HG02943 (cell line): Measurements from ENCODE around the gene GBP3.
"Not testable (repeated sequence)": the region's sequence is repeated elsewhere in the genome, so short reads cannot be mapped to it uniquely, and the experiment has no call there.

Experiments
- ATAC-seq: cut with Tn5 transposase; IDR thresholded peaks from one replicate; pipeline ENCODE4 v1.9.1; 2021; ENCODE audit warnings: mild to moderate bottlenecking, low read depth, moderate library complexity; ENCODE audit not compliant: unreplicated experiment

The GBP3 gene

DNA sequence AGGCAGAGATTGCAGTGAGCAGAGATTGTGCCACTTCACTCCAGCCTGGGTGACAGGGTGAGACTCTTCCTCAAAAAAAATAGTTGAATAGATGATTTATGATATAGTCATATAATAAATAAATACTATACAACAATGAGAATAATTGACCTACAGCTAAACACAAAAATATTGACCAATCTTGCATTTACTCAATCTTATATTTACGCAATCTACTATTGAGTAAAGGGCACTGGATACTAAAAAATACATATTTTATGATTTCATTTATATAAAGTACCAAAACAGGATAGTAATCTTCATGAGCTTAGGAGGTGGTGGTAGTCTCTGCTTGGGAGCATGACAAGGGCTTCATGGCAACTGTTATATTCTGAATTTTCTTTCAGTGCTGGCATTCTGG, 19.1 kb upstream of the GBP3 start:
- ATAC-seq, result no peak

DNA sequence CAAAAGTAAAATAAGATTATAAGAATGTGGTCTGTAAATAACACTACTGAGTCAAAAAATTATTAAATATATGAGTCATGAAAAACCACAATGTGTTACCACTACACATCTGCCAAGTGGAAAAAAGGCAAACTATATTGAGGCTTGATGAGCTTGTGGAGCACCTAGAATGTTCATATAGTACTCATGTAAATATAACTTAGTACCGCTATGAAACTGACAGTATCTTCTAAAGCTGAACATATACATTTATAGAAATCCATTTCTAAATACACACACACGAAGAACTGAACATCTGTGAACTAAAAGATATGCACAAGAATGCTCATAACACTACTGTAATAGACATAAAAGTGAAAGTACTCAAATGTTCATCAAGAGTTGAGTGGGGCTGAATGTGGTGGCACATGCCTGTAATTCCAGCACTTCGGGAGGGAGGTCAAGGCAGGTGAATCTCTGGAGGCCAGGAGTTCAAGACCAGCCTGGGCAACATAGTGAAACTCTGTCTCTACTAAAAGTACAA, 18.5 kb upstream of the GBP3 start:
- ATAC-seq, result peak; percentile 87

DNA sequence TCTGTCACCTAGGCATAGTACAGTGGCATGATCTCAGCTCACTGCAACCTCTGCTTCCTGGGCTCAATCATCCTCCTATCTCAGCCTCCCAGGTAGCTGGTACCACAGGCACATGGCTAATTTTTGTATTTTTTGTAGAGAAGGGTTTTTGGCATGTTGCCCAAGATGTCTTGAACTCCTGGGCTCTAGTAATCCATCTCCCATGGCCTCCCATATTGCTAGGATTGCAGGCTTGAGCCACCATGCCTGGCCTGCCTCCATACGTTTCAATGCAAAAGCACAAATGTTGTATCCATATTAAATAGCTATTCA, 17.6 kb upstream of the GBP3 start:
- no peak for ATAC-seq

DNA sequence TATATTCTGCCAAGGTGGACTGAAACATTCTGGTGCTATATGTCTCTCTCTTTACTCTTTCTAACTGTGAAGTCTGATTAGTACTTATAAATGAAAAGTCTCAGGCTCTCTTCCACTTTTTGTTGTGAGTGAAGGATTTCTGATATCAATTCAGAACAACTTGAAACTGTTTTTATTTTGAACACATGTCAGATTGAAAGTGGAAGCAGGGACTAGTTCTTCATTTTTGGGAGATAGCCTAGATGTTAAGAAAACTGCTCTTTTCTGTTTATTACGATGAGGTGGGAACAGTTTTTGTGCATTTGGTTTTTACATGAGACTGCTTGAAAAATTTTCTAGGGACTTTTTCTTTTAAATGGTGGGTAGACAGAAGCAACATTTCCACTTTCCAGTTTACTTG, 14.5 kb upstream of the GBP3 start:
- ATAC-seq, result no peak

DNA sequence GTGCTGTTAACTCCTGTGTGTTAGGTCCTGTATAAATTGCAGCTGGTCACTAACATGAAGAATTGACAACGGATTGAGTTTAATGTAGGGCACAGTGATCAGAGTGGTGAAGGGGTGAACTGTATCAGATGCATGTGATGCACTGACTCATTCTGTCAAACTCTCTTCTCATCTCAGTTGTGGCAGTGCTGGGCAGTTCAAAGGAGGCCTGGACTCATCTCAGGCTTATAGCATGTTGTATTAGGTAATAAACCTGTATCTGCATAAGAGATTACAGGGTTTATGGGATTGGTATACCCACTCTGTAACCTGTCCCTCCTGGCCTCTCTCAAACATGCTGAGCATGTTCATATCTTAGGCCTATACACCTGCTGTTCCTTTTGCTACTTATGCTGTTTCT, 12.4 kb upstream of the GBP3 start:
- no peak for ATAC-seq

DNA sequence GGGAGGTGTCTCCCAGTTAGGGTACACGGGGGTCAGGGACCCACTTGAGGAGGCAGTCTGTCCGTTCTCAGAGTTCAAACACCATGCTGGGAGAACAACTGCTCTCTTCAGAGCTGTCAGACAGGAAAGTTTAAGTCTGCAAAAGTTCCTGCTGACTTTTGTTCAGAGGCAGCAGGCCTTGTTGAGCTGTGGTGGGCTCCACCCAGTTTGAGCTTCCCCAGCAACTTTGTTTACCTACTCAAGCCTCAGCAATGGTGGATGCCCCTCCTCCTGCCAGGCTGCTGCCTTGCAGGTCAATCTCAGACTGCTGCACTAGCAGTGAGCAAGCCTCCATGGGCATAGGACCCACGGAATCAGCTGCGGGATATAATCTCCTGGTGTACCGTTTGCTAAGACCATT, 11.3 kb upstream of the GBP3 start:
- not testable (repeated sequence) for ATAC-seq

DNA sequence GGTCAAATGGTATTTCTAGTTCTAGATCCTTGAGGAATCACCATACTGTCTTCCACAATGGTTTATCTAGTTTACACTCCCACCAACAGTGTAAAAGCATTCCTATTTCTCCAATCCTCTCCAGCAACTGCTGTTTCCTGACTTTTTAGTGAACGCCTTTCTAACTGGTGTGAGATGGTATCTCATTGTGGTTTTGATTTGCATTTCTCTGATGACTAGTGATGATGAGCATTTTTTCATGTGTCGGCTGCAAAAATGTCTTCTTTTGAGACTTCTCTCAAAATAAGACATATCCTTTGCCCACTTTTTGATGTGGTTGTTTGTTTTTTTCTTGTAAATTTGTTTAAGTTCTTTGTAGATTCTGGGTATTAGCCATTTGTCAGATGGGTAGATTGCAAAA, 6.4 kb upstream of the GBP3 start:
- ATAC-seq, result not testable (repeated sequence)

DNA sequence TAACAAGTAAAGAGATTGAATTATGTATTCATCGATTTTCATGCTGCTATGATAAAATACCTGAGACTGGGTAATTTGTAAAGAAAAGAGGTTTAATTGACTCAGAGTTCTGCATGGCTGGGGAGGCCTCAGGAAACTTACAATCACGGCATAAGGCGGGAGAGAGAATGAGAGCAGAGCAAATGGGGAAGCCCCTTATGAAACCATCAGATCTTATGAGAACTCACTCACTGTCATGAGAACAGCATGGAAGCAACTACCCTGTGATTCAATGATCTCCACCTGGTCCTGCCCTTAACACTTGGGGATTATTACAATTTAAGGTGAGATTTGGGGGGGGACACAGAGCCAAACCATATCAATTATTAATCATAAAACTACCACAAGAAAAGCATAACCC, 3.3 kb upstream of the GBP3 start:
- ATAC-seq, result no peak

DNA sequence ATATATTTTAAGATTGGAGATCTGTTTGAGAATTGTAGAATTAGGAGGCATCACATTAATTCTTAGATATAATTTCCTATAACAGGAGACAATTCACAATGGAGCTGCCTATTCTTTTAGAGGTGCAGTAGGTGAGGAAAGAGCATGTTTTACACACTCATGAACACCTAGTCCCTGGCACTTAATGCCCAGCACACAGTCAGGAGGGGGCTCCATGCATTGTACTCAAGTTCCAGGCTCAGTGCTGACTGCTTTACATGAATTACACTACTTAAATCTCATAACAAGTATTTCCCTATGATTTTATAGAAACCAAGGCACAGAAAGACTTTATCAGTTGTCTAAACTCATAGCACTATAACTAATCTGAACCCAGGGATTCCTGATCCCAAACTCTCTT, 360 bp upstream of the GBP3 start:
- ATAC-seq, result no peak

DNA sequence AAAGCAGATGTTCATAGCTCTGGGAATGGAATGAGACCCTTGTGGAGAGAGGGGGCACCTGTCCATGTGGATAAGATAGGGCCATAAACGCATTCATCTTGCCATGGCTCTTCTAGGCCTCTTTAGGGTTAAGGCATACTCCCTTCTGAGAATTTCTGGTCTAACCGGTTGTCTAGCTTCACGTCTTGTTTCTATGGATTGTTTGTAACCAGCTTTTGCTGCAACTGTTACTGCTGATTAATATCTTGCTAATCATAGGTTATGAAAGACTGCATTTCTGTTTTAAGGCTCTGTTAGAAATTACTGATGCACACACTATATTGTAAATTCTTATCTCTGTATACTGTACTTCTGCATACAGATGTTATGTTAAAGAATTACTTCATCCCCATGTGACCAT, 4.3 kb downstream of the GBP3 start:
- ATAC-seq, result not testable (repeated sequence)

DNA sequence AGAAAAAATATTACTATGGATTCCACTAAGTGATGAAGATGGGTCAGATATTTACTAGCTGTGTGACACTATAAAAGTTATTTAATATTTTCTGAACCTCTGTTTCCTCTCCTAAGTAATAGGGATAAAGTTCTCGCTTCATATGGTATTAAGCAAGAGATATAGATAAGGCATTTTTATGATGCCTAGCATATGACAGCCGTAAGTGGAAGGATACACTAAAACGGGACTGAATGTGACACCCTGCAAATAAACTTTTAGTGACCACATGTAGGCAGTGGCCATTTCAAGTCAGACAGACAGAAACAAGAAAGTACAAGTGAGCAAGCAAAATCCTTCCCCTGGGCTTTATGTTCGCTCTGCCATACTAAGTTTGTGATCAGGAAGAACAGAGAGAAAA, 14.2 kb downstream of the GBP3 start:
- no peak for ATAC-seq

DNA sequence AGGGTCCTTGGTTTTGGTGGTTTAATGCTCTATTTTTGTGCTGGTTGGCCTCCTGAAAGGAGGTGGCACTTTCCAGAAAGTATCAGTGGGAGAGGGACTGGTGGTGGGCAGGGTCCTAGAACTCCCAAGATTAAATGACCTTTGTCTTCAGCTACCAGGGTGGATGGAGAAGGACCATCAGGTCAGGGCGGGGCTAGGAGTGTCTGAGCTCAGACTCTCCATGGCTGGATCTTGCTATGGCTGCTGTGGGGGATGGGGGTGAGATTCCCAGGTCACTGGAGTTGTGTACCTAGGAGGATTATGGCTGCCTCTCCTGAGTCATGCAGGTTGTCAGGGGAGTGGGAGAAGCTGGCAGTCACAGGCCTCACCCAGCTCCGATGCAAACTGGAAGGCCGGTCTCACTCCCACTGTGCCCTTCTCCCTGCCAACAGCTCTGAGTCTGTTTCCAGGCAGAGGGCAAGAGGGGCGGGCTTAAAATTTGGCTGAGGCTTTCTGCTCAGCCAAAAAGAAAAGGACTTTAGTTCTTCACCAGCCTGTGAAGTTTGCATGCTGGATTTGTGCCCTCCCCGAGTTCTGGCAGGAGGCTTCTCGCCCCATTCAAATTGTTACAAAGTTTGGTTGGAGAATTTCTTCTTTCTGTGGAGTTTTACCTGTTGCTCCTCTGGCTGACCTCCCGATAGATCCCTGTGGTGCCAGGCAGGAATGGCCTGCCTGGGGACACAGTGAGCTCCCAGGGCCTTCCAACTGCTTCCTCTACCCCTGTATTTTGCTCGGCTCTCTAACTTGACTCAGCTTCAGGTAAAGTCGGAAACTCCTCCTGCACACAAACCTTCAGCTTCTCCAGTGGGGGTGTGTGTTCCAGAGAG, 17.1 kb downstream of the GBP3 start:
- ATAC-seq, result no peak

DNA sequence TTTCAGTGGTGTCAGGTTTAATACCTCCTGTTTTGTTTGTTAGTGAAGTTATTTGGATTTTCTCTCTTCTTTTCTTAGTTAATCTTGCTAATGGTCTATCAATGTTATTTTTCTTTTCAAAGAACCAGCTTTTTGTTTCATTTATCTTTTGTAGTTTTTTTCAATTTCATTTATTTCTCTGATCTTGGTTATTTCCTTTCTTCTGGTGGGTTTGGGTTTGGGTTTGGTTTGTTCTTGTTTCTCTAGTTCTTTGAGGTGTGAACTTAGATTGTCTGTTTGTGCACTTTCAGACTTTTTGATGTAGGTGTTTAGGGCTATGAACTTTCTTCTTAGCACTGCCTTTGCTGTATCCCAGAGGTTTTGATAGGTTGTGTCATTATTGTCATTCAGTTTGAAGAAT, 20.5 kb downstream of the GBP3 start:
- not testable (repeated sequence) for ATAC-seq

DNA sequence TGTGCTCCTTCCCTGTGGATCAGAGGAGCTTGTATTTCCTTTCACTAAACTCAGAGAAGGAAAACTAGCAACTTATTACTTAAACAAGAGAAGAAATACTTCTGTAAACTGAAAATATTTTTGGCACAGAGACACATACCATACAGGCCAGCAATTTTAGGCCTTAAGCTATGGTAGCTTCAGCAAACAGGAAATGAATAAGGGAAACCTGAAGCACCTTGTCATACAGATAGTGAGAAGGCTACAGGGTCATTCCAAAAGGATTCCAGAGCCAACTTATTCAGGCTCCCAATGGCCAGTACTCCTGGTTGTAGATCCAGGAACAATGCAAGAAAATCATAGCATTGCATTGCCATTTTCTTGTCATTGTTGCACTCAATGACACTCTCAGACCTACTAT, 21.2 kb downstream of the GBP3 start:
- ATAC-seq, result no peak

DNA sequence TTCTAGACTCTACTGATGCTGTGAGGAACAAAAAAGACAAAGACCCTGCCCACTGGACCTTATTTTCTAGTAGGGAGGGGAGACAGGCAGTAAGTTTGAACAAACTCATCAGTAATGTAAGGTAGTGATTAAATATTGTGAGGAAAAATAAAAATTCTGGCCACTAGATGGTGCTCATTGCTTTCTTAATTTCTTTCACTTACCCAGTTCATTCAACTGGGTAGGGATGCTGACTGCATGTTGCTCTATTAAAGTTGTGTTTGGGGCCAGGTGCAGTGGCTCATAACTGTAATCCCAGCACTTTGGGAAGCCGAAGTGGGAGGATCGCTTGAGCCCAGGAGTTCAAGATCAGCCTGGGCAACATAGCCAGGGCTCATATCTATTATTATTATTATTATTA, 23.9 kb downstream of the GBP3 start:
- ATAC-seq, result peak; percentile 66

DNA sequence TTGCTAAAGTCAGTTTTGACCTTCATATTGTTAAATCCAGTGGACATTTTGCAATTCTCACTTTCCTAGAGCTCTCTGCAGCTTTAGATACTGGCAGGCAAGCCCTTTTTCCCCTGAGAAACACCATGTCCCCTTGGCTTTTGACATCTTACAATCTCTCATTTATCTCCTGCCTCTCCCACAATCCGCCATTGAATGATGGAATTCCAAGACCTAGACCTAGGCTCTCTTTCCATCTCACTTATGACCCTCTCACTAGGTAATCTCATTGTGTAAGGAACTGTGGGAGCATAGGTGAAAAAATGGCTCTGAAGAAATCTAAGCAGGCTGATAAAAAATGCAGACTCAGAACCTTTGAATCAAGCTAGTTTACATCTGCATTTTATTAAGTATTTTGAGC, 32.2 kb downstream of the GBP3 start:
- ATAC-seq, result no peak

DNA sequence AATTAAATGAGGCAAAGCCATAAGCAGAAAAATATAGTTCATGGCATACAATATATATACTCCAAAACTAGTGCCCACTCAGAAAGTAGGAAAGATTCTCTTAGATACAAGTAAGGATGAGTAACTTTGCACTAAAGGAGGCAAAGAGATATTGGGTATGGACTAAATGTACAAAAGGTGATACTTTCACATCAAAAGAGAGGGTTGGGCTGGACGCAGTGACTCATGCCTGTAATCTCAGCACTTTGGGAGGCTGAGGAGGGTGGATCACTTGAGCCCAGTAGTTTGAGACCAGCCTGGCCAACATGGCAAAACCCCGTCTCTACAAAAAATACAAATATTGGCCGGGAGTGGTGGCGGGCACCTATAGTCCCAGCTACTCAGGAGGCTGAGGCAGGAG, 37.0 kb downstream of the GBP3 start:
- ATAC-seq, result no peak

DNA sequence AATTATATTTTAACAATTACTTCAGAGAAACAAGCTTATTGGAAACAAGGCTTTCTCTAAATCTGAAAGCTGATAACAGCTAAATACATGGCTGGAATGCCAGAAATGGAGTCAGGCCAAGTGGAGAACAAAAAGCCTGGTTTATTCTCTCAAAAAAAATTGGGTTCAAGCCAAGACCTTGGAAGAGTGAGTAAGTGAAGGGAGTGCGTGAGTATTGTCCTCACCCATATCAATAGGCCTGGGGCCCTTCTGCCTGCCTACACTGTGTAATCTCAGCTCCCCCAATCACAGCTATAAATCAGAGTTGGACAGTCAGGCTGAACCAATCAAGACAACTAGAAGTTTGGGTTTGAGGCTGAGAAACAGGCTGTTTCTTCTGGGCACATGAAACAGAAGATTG, 37.6 kb downstream of the GBP3 start:
- ATAC-seq, result no peak

DNA sequence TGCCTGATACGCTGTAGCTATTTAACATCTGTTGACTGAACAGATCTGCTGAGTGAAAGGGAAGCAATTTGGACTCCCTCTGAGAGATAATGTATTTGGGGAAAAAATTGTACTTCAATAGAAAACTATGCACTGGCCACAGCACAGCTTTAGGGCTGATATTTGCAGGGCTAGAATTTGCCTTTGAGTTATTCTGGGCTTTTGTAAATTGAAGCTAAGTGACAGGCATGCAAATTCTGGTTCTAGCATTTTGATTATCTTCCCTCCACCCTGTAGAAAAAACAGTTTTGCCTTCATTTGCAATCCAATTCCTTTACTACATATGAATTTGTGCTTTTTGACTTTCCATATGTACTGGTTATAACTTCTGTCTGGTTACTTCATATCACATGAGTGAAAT, 38.1 kb downstream of the GBP3 start:
- no peak for ATAC-seq

DNA sequence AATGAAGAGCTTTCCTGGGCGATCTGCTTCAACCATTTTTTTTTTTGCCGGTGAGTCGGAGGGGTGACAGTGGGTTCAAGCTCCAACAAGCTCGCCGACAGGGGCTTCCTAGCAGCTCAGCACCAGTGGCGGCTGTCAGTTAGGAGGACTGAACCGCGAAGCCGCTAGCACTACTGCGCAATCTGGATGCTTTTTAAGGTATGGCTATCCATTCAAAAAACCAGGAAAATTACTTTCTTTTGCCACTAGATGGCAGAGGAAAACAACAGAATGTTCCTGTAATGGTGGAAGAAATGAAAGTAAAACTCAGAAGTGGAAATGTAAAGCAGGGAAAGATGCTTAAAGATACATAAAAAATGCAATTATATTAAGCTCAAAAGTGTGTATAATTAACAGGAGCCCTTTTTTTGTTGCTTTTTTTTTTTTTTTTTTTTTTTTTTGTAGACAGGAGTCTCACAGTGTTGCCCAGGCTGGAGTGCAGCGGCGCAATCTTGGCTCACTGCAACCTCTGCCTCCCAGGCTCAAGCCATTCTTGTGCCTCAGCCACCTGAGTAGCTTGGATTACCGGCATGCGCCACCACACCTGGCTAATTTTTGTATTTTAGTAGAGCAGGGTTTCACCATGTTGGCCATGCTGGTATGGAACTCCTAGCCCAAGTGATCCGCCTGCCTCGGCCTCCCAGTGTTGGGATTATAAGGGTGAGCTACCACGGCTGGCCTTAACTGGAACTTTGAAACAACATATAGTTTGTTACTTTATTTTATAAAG, 38.7 kb downstream of the GBP3 start:
- ATAC-seq, result no peak

DNA sequence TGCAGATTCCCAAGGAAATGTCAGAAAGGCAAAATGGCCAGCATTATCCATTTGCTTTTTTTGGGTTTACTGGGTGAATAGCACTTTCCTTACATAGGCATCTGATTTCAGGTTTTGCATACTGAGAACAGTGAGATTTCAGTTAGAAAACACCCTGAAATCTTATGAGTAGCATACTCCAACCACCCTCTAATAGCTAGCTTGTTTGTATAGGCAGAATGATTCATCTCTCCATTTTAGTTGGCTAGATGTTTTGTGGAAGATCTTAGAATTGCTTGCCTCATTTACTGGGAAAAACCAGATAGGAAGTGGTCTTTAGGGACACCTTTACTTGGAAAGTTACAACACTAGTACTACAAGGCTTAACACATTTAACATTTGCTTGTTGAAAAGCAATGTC, 40.6 kb downstream of the GBP3 start:
- no peak for ATAC-seq

DNA sequence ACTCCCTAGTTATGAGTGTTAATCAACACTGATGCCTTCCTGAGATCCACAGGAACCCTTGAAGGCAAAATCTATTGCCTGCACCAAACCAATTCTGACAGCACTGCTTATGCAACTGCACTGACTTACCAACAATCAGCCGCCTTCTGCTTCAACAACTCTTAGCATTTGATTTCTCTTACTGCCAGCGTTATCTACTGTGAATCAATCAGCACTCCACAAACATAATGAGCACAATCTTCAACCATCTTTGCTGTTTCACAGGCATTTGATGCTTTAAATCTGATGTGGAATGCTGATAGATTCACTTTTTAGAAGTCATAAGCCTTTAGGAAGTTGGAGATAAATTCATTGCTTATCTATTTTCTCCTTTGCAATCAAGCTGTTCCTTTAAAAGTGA, 41.2 kb downstream of the GBP3 start:
- not testable (repeated sequence) for ATAC-seq
